Fibroblast of skin of right quadriceps (primary cell): ENCODE results near the gene UBR7.
A peak's percentile ranks its signal among the peaks of the same experiment; 100 is the strongest.
"Not testable (repeated sequence)": the region's sequence is repeated elsewhere in the genome, so short reads cannot be mapped to it uniquely, and the experiment has no call there.

Experiments used
- DNase-seq: peaks from one replicate; pipeline ENCODE4 v3.0.0-alpha.2; 2013

Gene UBR7

DNA sequence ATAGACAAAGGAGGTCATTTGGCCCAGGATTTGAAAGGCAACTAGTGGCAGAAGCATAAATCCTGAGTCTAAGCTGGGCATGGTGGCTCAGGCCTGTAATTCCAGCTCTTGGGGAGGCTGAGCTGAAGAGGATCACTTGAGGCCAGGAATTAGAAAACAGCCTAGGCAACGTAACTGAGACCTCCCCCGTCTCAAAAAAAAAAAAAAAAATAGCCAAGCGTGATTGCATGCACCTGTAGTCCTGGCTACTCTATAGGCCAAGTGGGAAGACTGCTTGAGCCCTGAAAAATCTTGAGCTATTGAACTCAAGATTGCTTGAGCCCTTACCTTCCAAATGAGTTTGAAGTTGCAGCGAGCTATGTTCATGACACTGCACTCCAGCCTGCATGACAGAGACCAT, 8.0 kb upstream of the UBR7 start:
- DNase-seq, result no peak

DNA sequence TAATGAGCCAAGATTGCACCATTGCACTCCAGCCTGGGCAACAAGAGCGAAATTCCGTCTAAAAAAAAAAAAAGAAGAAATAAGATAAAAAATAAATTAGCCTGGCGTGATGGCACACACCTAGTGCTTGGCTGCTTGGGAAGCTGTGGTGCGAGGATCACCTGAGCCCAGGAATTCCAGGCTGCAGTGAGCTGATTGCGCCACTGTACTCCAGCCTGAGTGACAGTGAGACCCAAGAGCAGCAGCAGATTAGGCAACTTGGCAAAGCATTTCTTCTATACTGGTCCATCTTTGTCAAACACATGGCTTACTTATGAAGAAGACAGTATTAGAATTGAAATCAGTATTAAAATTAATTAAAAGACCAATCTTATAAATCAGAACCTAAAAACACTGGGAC, 6.5 kb upstream of the UBR7 start:
- no peak for DNase-seq

- no peak for DNase-seq
Observed at GRCh38 chr14:93201155-93201704, 5.8 kb upstream of the UBR7 start.

- peak; percentile 51 for DNase-seq
Observed at GRCh38 chr14:93207468-93208308, 632 bp downstream of the UBR7 start.

DNA sequence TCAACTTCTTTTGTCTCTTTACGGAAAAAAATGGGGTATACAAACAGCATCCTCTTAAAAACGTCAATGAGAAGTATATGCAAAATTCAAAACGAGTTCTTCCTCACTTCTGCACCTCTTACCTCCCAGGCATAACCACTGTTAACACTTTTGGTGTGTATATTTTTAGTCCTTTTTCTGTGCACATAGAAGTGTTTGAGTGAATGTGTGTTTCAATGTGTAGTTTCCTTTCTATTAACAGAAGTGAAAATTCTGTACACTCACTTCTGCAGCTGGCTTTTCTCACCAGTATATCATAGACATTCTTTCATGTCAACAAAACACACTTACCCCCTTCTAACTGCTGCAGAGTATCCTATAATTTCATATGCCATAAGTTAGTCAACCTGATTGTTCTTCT, 5.4 kb downstream of the UBR7 start:
- no peak for DNase-seq

- no peak for DNase-seq
Observed at GRCh38 chr14:93214598-93214997, 7.5 kb downstream of the UBR7 start.

GRCh38 chr14:93219103-93219726, 12.2 kb downstream of the UBR7 start:
- DNase-seq, result peak; percentile 42

- no peak for DNase-seq
Observed at GRCh38 chr14:93220509-93220908, 13.5 kb downstream of the UBR7 start.

GRCh38 chr14:93223565-93223964, 16.5 kb downstream of the UBR7 start:
- no peak for DNase-seq

DNA sequence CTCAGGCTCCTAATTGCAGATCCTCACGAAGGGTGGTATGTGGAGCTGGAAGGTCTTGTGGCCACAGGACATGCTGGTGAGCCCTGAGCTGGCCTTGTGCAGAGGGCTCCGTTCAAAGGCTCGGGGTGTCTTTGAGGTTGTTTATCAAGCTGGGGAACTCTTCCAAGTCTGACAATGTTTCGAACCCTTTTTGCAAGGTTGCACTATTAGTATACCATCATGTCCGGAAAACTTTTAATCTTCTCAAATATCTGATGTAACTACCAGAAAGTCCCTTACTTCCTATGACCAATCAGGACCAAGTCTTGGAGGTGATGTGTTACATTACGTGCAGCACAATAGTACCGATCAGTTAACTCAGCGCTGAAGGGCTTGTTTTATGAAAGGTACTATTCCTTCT, 21.5 kb downstream of the UBR7 start:
- no peak for DNase-seq

- no peak for DNase-seq
Observed at GRCh38 chr14:93230539-93230938, 23.5 kb downstream of the UBR7 start.

DNA sequence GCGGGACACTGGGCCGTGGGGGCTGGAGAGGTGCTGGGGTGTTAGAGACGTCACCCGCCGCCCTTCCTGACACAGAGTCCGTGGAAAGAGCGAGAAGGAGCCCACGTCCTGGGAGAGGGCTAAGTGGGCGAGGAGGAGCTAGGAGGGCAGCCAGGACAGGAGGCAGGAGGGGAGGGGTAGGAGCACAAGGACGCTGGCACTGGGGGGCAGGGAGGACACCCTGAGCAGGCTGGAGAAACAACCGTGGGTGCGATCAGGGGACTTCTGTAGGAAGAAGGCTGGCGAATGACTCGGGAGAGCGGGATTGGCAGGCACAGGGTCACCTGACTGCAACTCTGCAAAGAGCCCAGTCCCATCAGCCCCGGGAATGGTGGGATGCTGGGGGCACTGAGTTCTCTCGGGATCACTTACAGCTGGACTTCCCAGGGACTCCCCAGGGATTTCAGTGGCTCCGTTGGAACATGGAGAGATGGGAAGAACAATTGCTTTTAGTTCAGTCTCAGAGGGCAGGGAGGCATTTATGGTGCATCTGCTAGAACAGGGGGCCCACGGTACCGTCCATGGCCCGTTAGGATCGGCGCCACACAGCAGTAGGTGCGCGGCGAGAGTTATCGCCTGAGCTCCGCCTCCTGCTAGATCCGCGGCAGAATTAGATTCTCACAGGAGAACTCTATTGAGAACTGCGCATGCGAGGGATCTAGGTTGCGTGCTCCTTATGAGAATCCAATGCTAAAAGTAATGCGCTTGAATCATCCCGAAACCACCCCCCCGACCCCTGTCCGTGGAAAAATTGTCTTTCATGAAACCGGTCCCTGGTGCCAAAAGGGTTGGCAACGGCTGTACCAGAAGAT, 24.3 kb downstream of the UBR7 start:
- peak; percentile 24 for DNase-seq

GRCh38 chr14:93232159-93232558, 25.1 kb downstream of the UBR7 start:
- no peak for DNase-seq

- not testable (repeated sequence) for DNase-seq
Observed at GRCh38 chr14:93233078-93233477, 26.0 kb downstream of the UBR7 start.

- peak; percentile 68 for DNase-seq
Observed at GRCh38 chr14:93234798-93235197, 27.7 kb downstream of the UBR7 start.

GRCh38 chr14:93239869-93240677, 33.0 kb downstream of the UBR7 start:
- peak; percentile 83 for DNase-seq

DNA sequence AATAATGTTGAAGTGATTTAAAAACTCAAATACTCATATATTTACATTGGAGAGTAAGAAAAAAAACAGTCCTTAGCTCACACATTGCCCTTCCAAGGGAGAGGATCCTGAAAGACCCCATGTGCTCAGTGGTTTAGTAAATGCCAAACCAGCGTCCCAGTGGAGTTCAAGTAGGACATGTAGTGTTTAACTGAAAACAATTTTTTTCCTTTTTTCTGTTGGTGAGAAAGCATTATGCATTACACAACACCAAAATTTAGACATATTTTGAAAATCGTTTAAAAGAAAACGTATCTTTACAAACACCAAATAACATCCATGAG, 33.6 kb downstream of the UBR7 start:
- no peak for DNase-seq

DNA sequence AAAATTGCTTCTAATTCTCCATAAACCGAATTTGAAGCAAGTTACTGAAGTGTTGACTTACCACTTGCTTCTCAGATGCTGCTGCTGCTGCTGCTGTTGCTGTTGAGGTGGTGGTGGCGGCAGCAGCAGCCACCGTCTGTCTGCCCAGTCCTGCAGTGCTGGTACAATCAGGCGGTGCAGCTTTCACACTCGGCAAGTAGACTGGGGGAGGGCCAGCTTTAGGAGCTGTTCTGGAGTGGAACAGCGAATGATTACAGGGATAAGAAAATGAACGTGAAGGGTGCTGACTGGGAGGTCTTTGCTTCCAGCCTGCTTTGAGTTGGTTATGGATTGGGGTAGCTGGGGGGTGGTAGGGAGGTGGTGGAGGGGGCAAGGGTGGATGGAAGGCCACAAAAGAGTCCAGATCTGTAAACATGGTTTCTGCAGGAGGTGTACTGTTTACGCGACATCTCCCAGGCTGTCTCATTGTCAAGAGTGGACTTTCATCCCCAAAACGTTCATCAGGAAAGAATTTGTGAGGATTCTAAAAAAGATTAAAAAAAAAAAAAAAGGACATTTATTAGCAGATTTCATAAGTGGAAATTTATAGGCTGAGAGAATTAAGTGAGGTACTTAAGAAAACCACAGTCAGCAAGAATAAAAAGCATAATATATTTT, 38.8 kb downstream of the UBR7 start:
- DNase-seq, result peak; percentile 41

- DNase-seq, result no peak
Observed at GRCh38 chr14:93246534-93246933, 39.5 kb downstream of the UBR7 start.

- DNase-seq, result no peak
Observed at GRCh38 chr14:93249128-93249831, 42.2 kb downstream of the UBR7 start.

DNA sequence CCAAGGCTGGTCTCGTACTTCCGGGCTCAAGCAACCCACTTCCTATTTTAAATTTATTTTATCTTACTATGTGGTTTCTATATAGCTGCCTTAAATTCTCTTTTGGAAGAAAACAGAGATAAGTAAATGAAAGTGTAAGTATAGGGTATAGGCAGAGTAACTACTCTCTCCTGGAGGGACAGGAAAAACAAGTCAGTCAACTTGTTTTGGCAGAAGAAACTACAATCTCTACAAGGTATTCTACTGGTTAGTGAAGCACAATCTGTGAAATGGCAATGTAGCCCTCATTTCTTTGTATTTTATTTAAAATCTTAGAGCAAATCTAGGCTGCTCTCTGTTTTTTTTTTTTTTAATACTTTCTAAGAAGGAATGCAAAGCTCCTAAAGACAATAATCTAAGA, 55.4 kb downstream of the UBR7 start:
- no peak for DNase-seq
